T47D (cell line): ENCODE measurements around the gene DENND1A.

Source experiments
- DNase-seq, 2 experiments: peaks; one replicate each; pipeline versions ENCODE4 v3.0.0 to v3.0.0-alpha.2; 2011 to 2012; ENCODE audit warnings: low read depth in 1 of 2, low spot score in 1 of 2
- JUND ChIP-seq: IDR thresholded peaks from 2 replicates; pipeline ENCODE4 v1.6.1; 2012; ENCODE audit warnings: low read depth
- in situ Hi-C: cut with HindIII; loops from 2 replicates; pipeline ENCODE4 v1.10.0; 2016; ENCODE audit warnings: low sequenced_read_pairs, low pct_unique_long_range_greater_than_20kb

DENND1A gene

GRCh38 chr9:123354806-123355508 lies 575.0 kb downstream of the DENND1A start:
- DNase-seq, result peak in 1 of 2 experiments; percentile 8
- in situ Hi-C loops, result no loop called here
- no peak for TF ChIP-seq JUND

DNA sequence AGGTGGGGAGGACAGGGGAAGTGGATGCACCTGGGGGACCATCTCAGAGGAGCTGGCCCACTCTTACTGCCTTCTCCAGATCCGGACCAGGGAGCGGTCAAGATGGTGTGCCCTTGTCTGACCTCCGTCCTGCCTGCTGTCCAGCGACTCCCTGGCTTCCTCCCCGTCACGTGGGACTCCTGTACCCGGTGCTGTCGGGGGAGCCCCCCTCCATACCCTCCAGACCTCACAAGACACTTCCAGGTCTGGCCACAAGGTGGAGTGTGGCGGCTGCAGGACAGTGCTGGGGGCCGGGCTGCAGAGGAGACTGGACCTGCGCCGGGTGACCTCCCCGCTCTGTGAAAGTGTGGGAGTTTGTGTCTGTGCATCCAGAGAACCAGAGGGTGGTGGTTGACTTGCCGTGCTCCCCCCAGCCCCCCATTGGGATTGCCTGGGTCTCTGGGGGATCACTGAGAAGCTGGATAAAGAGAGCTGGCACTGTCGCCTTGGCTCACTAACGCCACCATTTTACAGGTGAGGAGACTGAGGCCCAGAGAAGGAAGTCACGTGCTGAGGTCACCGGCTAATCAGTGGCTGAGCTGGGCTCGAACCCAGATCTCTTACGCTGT lies 575.8 kb downstream of the DENND1A start:
- DNase-seq, result peak; percentile 74 to 87

DNA sequence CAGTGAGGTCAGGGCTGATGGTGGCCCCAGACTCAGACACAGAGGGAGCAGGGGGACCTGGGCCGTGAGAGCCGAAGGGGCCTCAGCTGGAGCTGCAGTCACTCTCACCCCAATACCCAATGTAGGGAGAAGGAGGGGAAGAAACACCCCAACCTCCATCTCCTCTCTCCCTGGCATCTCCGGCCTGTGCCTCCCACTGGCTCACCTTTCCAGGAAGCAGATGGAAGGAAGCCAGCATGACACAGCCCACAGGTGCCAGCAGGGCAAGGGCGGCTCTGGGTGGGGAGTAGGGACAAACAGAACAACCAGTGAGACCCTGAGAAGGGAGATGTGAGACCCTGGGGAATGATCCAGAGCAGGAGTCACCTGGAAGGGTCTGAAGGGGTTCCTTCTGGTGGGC lies 576.9 kb downstream of the DENND1A start:
- DNase-seq, result no peak
- in situ Hi-C loops, result no loop called here
- no peak for TF ChIP-seq JUND

More for the DNA sequence above, 575.8 kb downstream of the DENND1A start:
- no peak for TF ChIP-seq JUND
- in situ Hi-C loops, result no loop called here

- DNase-seq, result no peak
- TF ChIP-seq JUND, result no peak
- in situ Hi-C loops, result no loop called here
Measured at GRCh38 chr9:123350590-123351310, 579.2 kb downstream of the DENND1A start.

DNA sequence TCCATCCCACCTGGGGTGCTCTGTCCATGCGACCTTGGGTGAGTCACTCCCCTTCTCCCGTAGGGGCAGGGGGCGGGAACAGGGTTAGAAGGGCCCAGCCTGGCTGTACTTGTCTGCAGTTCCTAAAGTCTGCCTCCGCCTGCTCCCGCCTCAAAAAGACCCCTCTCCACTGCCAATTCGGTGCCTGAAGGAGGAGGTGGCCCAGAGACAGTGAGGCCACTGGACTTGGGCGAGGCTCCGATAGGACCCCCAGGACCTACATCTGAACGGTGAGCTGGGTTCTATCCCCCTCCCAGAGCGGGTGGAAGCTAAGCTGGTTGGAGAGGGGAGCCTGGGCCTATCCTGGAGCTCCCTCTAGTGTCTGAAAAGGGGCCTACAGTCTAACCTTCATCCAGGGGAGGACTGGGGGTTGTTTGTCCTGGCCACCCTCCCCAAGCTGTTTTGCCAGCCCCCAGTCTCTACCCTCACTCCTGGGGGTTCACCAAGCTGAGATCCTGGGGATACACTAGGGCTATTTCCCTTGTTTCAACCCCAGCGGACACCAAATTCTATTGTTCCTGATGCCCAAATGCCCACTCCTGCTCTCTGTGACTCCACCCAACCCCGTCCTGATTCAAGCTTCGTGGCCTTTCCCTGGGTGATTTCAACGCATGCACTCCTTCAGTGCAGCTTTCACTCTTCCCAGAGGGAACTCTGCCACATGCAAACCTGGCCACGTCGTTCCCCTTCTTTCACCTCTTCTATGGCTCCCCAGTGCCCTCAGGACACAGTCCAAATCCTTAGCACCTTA lies 580.0 kb downstream of the DENND1A start:
- in situ Hi-C loops, result no loop called here
- TF ChIP-seq JUND, result no peak
- DNase-seq, result peak; percentile 77 to 88

GRCh38 chr9:123349033-123349432 lies 580.9 kb downstream of the DENND1A start:
- in situ Hi-C loops, result no loop called here
- no peak for TF ChIP-seq JUND
- no peak for DNase-seq

DNA sequence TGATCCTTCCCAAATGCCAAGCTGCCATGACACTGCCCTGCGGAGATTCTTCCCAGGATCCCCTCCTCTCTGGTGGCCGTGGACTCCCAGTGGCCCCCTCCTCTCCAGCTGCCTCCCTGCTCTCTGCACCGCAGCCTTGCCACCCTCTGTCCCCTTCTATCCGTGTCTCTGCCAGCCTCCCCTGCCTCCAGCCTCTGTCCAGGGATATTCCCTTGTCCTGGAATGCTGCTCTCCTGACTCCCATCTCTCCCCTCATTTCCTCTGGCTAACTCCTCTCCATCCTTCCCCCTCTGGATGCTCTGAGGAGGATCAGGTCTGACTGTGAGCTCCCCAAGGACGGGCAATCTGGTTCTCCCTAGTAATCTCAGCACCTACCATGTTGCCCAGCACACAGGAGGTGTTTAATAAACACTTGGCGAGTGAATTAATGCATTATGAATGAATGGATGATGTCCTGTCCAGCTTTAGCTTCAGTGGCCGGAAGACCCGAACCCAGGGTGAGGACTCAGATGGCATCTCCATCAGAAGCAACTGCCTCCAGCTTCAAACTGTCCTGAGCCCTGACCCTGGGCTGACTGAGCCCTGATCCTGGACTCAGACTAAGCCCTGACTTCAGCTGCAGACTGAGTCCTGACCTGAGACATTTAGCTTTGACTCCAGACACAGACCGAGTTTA lies 581.5 kb downstream of the DENND1A start:
- in situ Hi-C loops, result no loop called here
- no peak for TF ChIP-seq JUND
- no peak for DNase-seq

DNA sequence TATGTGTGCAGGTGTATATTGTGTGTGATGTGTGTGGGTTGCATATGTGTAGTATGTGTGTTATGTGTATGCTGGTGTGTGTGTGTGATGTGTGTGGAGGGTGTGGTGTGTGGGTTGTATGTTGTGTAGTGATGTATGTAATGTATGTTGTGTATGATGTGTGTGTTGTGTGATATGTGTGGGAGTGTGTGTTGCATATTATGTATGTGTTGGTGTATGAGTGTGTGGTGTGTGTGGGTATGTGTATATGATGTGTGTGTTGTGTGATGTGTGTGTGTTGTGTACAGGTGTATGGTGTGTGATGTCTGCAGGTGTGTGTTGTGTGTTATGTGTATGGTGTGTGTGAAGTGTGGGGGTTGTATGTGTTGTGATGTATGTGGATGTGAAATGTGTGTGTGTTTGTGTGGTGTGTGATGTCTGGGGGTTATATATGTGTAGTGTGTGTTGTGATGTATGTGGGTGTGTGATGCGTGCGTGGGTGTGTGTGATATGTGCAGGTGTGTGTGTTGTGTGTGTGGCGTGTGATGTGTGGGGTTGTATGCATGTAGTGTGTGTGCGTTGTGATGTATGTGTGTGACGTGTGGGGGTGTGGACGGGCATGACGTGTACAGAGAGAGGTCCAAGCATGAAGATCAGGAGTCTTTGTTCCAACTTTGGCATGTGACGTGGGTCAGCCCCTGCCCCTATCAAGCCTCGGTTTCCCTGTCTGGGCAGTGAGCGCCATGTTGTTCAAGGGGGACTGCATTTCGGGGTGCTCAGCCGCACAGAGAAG lies 582.5 kb downstream of the DENND1A start:
- no peak for TF ChIP-seq JUND
- in situ Hi-C loops, result no loop called here
- DNase-seq, result no peak

DNA sequence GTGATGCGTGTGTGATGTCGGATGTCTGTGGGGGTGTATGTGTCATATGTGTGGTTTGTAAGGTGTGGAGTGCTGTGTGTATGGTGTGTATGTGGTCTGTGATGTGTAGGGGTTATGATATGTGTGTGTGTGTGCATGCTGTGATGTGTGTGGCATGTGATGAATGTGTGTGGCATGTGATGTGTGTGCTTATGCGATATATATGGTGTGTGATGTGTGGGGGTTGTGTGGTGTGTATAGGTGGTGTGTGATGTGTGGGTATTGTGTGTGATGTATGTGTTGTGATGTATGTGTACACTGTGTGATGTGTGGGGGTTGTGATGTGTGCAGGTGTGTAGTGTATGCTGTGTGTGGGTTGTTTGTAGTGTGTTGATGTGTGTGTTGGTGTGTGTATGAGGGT lies 583.1 kb downstream of the DENND1A start:
- in situ Hi-C loops, result no loop called here
- no peak for DNase-seq
- no peak for TF ChIP-seq JUND

DNA sequence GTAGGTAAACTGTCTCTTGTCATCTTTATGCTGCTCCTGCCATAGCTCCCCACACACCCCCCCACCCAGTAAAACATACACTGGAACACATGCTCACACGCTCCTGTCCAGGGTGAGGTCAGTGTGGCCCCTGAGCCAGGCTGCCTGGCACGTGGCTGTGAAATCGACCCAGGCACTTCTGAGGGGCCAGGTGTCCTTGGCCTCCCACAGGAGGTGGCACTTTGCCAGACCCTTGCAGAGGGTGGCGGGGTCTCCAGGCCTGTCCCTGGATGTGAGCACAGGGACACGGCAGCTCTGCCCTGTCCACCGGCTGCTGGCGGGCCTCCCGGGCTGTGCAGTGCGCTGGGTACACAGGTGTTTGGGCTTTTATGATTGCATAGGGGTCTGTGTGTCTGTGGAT lies 583.9 kb downstream of the DENND1A start:
- no peak for TF ChIP-seq JUND
- in situ Hi-C loops, result no loop called here
- DNase-seq, result no peak

DNA sequence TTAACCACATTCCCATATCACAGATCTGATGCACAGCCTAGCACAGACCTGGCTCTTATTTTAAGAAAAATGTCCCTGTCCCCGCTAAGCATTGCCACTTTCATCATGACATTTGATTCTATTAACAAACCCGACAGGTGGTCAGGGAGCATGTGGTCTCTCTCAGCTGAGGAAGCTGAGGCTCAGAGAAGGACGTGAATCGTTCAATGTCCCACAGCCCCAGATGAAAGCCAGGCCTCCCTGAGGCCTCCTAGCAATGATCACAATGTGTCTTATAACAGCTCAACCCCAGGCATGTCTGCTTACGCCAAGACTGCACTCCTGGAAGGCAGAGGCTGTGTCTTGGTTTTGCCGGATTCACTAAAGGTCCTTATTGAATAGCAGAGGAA lies 584.4 kb downstream of the DENND1A start:
- no peak for DNase-seq
- in situ Hi-C loops, result no loop called here
- TF ChIP-seq JUND, result no peak
